ENCODE measurements around the gene GSE1. TPM values are rescaled to one million over a fixed set of nuclear protein-coding genes. Genes with fewer than 3 reads are reported as not detected.

Gene GSE1
- total RNA-seq, 1 experiment from 2014 or later, result 90.2 TPM

- RAD21 ChIA-PET (ENCODE audit: low non-redundant PET in 1 of 2, low total read pairs in 2 of 2, uncharacterized antibody in 2 of 2, unreplicated experiment in 2 of 2), result no interaction called here
- no peak overlapping the region for H3K4me2 ChIP-seq (ENCODE audit: low read length)
Measured at GRCh38 chr16:85601730-85602401, 11.3 kb upstream of the GSE1 start.

More at GRCh38 chr16:85601730-85602401, 11.3 kb upstream of the GSE1 start:
- Histone ChIP-seq H3K4me3 (replicated peaks in 1 of 2; ENCODE audit: low read depth in 1 of 2, low read length in 2 of 2) (no peak overlapping the region), H3K27me3 (ENCODE audit: insufficient read depth, low read length) (no peaks in the 10 kb centered on the region), H3K36me3 (ENCODE audit: control insufficient read depth in 1 of 2, insufficient read depth in 2 of 2, low read length in 2 of 2) (no peaks in the 10 kb centered on the region), H3K79me2 (ENCODE audit: insufficient read depth, low read length) (no peaks in the 10 kb centered on the region; the same call in 1 of the 2 replicates), H3K27ac (ENCODE audit: low read depth, low read length) (no peak overlapping the region), H3K9ac (ENCODE audit: low read length) (no peak overlapping the region), H3K9me2 (ENCODE audit: insufficient read depth) (no peaks in the 10 kb centered on the region), H2AFZ (ENCODE audit: low read depth, low read length, poor library complexity, severe bottlenecking) (no peak overlapping the region), H3K9me3 (ENCODE audit: control insufficient read depth in 1 of 2, insufficient read depth in 1 of 2, low read depth in 1 of 2, low read length in 2 of 2) (no peaks in the 10 kb centered on the region), H4K20me1 (ENCODE audit: insufficient read depth) (no peaks in the 10 kb centered on the region), H3K4me1 (ENCODE audit: control insufficient read depth in 1 of 2, insufficient read depth in 2 of 2, low read length in 2 of 2) (0 out of 4 replicates have a peak, but pooled peaks cover 0 to 4% of the 10 kb centered on the region in 2 experiments)
- ChIA-PET POLR2A (no interaction called here), CTCF (no interaction called here)
- DNase-seq (ENCODE audit: low read depth, low spot score) (no peak), ATAC-seq (no peak)
- no TSS peak for BruUV-seq (replicated peaks)
- intact Hi-C loops (cut with micrococcal nuclease), result no loop called here
- TF ChIP-seq ZBTB33 (IDR thresholded peaks at IDR 0.05; ENCODE audit: extremely low read depth, insufficient replicate concordance, low read length) (no peak), ZFX (IDR thresholded peaks at IDR 0.05) (no peak), SP1 (IDR thresholded peaks at IDR 0.05; ENCODE audit: low read depth) (no peak), MAX (IDR thresholded peaks at IDR 0.05) (no peak), FOSL1 (IDR thresholded peaks at IDR 0.05; ENCODE audit: low read depth) (no peak), ZNF274 (IDR thresholded peaks at IDR 0.05; ENCODE audit: low read depth, low read length) (no peak), SRF (IDR thresholded peaks at IDR 0.05; ENCODE audit: low read depth) (no peak), TCF7L2 (IDR thresholded peaks at IDR 0.05; ENCODE audit: borderline replicate concordance, extremely low read depth, insufficient read depth, insufficient read length) (no peak), POLR2AphosphoS5 (IDR thresholded peaks at IDR 0.05; ENCODE audit: low read depth, low read length) (no peak), YY1 (IDR thresholded peaks at IDR 0.05; ENCODE audit: extremely low read depth, insufficient replicate concordance, low read depth, low read length) (no peak), EZH2phosphoT487 (IDR thresholded peaks at IDR 0.05; ENCODE audit: borderline replicate concordance) (no peak), CBX3 (IDR thresholded peaks at IDR 0.05; ENCODE audit: low read depth) (no peak), ELF1 (IDR thresholded peaks at IDR 0.05; ENCODE audit: borderline replicate concordance, low read depth) (no peak), RAD21 (IDR thresholded peaks at IDR 0.05; ENCODE audit: low read depth) (no peak)
